Measurements from ENCODE around the gene ABCA10.
A peak's percentile ranks its signal among the peaks of the same experiment; 100 is the strongest.

DNA sequence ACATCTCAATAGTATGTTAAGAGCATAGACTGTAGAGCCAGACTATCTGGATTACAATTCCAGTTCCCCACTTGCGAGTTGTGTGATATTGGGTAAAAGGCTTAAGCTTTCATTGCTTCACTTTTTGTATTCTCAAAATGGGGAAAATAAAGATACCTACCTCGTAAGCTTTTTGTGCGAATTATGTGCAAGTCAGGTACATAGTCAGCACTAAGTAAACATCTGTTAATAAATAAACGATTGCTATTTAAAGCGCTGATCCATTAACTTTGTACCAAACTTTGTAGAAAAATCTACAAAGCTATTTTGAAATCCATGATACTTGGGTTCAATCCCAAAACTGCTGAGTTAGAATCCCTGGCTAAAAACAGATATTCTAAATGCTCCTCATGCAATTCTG, 106.6 kb downstream of the ABCA10 start:
- peak; percentile 92 for TF ChIP-seq YY1 (IDR thresholded peaks at IDR 0.05)
- TF ChIP-seq, protein P1, sequence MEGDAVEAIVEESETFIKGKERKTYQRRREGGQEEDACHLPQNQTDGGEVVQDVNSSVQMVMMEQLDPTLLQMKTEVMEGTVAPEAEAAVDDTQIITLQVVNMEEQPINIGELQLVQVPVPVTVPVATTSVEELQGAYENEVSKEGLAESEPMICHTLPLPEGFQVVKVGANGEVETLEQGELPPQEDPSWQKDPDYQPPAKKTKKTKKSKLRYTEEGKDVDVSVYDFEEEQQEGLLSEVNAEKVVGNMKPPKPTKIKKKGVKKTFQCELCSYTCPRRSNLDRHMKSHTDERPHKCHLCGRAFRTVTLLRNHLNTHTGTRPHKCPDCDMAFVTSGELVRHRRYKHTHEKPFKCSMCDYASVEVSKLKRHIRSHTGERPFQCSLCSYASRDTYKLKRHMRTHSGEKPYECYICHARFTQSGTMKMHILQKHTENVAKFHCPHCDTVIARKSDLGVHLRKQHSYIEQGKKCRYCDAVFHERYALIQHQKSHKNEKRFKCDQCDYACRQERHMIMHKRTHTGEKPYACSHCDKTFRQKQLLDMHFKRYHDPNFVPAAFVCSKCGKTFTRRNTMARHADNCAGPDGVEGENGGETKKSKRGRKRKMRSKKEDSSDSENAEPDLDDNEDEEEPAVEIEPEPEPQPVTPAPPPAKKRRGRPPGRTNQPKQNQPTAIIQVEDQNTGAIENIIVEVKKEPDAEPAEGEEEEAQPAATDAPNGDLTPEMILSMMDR (IDR thresholded peaks at IDR 0.05; ENCODE audit: low read depth, low read length, missing input control): no peak
- TF ChIP-seq, protein P2, sequence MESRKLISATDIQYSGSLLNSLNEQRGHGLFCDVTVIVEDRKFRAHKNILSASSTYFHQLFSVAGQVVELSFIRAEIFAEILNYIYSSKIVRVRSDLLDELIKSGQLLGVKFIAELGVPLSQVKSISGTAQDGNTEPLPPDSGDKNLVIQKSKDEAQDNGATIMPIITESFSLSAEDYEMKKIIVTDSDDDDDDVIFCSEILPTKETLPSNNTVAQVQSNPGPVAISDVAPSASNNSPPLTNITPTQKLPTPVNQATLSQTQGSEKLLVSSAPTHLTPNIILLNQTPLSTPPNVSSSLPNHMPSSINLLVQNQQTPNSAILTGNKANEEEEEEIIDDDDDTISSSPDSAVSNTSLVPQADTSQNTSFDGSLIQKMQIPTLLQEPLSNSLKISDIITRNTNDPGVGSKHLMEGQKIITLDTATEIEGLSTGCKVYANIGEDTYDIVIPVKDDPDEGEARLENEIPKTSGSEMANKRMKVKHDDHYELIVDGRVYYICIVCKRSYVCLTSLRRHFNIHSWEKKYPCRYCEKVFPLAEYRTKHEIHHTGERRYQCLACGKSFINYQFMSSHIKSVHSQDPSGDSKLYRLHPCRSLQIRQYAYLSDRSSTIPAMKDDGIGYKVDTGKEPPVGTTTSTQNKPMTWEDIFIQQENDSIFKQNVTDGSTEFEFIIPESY (IDR thresholded peaks at IDR 0.05): peak; percentile 79

All from liver (tissue), 2 donors.